LNCaP clone FGC (cell line): ENCODE measurements around the gene ADGRD1.
"Not testable (repeated sequence)": the region's sequence is repeated elsewhere in the genome, so short reads cannot be mapped to it uniquely, and the experiment has no call there.

Experiments used
- DNase-seq: peaks from one replicate; pipeline ENCODE4 v3.0.0-alpha.2; 2011; ENCODE audit warnings: low read depth
- H3K4me3 ChIP-seq: 2 replicates; pipeline ENCODE4 v1.5.1; 2011; ENCODE audit warnings: mild to moderate bottlenecking, low read depth, low read length, control low read depth
- CTCF ChIP-seq: IDR thresholded peaks from 2 replicates; pipeline ENCODE4 v1.5.1; 2012; ENCODE audit warnings: mild to moderate bottlenecking; ENCODE audit not compliant: control insufficient read depth, insufficient read depth; ENCODE audit errors: extremely low read depth

The ADGRD1 gene

DNA sequence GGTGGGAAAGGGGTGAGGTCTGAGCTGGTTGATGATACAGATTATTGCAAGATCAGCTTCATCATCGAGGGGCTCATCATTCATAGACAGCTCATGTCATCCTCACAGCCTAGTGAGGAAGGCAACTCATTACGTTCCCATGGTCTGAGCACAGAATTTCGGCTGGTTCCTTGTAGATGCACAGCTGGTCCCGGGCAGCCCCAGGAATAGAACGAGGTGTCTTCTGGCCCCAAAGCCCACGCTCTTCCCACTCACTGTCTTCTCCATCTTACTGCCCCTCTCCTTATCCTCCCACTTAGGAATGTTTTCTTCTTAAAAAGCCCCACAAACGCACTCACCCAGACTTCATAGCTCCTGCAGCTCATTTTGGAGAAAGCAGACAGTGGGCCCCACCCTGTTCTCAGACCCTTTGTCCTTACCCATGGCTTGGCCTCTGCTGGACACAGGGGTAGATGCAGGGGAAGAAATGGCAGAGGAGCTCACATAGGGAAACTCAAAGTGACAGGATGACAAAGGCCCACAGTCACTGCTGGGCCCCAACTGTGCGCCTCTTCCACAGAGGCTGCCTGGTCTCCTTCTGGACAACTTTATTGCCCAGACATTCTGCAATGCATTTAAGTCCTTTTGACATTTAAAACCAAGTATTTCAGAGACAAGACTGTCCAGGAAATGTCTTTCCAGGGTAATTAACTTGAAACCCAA is 162.2 kb downstream of the ADGRD1 start:
- no peak for TF ChIP-seq CTCF
- no peak for DNase-seq
- H3K4me3 ChIP-seq: no peak overlapping the region

GRCh38 chr12:131116468-131117117 is 162.9 kb downstream of the ADGRD1 start:
- H3K4me3 ChIP-seq: no peak overlapping the region
- DNase-seq: no peak
- TF ChIP-seq CTCF: peak; percentile 60

- no peak for DNase-seq
- TF ChIP-seq CTCF: no peak
- H3K4me3 ChIP-seq: no peak overlapping the region
These were observed 163.9 kb downstream of the ADGRD1 start for GRCh38 chr12:131117438-131118245.

GRCh38 chr12:131118371-131118770 is 164.7 kb downstream of the ADGRD1 start:
- no peak overlapping the region for H3K4me3 ChIP-seq
- TF ChIP-seq CTCF: no peak
- no peak for DNase-seq

DNA sequence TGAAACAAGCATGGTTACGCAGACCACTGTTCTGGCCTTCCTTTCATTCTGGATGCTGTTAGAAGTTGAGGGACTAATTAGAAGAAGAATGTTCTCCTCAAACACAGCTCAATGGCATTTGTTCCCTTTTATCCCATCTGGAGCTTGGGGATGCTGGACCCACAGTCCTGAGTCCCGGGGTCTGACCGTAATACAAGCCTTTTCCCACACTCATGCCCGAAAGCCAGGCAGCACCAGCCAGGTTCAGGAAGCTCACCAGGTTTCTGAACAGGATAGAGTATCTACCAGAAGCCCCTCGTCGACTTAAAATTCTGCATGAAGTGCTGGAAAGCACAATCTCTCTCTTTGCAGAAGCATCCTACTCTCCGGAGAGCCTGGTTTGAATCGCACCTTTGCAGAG is 165.6 kb downstream of the ADGRD1 start:
- H3K4me3 ChIP-seq, DNase-seq: not testable (repeated sequence)

DNA sequence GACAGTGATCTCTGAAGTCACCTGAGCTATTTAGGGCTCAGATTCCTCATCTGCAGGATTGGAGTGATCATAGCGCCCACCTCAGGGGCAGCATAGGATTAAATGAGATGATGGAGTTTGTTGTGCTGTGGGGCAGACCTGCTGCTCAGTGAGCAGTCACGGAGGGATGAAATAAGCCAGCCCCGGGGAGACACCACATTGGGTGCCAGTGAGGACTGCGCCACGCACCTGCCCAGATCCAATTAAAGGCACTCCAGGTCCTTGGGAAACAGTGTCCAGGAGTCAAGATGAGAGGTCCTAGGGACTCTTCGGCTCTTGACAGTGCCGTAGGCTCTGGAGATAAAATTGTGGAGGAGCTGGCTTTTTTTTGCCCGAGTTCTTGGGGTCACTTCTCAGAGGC is 166.2 kb downstream of the ADGRD1 start:
- H3K4me3 ChIP-seq: no peak overlapping the region
- DNase-seq: no peak
- no peak for TF ChIP-seq CTCF

- TF ChIP-seq CTCF: no peak
- no peak overlapping the region for H3K4me3 ChIP-seq
- DNase-seq: no peak
These were observed 167.1 kb downstream of the ADGRD1 start for GRCh38 chr12:131120831-131121271.
